GM23248 (cell line): ENCODE data around the gene NGF.

ENCODE experiments used
- EZH2 ChIP-seq: fragments of 200-600 bp; sonication (generic); IDR thresholded peaks from 2 replicates; pipeline ENCODE4 v1.6.1; 2018; ENCODE audit warnings: antibody characterized with exemption, mild to moderate bottlenecking; ENCODE audit not compliant: insufficient read depth, poor library complexity, severe bottlenecking
- EZH2phosphoT487 ChIP-seq: fragments of 200-600 bp; sonication (generic); IDR thresholded peaks from 2 replicates; pipeline ENCODE4 v1.6.1; 2018; ENCODE audit warnings: antibody characterized with exemption, moderate library complexity, mild to moderate bottlenecking, low read depth; ENCODE audit not compliant: insufficient read depth

DNA sequence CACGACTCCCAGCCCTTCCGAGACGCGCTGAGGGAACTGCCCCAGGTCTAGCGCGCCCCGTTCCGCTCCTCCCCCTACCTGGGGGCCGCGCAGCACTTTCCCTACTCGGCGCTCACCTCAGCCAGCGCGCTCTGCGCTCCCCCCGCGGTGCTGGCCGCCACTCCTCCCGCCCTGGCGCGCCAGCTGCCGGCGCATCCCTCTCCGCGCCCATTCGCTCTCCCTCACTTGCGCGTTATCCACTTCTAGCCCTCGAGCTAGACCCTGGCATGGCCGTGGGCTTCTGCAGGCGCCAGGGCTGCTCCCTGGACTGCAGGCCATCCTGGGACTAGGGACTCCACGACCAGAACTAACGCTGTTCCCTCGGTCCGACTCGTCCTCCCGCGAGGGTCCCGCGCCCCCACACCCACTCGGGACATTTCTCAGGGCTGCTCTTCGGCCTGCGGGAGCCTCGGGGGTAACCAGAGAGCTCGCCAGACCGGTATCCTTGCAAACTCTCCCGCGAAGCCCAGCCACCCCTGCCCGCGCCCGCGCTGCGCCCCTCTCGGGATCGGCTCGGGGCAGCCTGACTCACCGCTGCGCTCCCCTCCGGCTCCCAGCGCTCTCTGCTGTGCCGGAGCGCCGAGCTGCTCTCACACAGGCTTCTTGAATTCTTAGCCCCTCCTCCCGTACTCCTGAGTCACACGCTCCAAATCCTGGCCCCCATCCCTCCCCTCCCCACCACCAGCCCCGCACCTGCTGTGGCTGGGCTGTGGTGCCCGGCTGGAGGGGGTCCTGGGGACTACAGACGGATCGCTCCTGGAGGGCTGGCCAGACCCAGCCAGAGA is at the start of gene NGF:
- TF ChIP-seq EZH2 (no peak), EZH2phosphoT487 (no peak)
